HG03135 (cell line): Measurements from ENCODE around the gene PMVK.
"Not testable (repeated sequence)": the region's sequence is repeated elsewhere in the genome, so short reads cannot be mapped to it uniquely, and the experiment has no call there.

Source experiments
- ATAC-seq: cut with Tn5 transposase; IDR thresholded peaks from one replicate; pipeline ENCODE4 v1.9.1; 2021; ENCODE audit warnings: mild to moderate bottlenecking, moderate library complexity; ENCODE audit not compliant: unreplicated experiment

The PMVK gene

DNA sequence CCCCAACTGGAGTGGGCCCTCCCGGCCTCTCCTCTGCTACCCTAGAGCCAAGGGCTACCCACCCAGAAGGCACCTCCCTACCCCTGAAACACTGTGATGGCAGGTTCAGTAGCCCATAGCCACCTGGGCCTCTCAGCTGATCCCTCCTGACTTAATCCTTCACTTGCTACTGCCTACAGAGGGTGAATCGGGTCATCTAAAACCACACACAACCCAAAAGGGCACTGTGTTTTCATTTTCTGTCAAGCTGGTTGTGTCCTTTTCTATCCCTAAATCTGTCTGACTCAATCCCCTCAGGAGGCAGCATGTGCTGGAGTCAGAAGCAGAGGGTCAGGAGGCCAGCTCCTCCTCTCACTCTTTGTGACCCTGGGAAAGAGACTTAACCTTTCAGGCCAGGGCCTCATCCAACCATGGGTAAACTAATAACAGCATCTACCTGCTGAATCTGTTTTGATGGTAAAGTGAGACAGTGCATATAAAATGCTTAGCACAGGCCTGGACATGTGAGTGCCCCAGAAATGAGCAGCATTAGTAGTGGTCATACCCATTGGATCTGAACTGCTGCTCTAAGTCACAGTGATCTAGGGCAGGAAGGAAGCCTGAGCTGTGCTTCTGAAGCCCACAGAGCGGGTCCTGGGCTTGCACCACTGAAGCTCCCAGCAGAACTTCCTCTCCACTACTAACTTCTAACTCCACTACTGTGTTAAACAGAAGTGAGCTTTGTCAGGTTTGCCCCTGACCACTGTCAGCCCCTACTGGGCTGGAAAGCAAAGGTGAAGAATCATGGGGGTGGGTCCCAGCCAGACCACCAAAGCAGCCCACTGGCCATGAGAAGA lies 11.0 kb downstream of the PMVK start:
- no peak for ATAC-seq

DNA sequence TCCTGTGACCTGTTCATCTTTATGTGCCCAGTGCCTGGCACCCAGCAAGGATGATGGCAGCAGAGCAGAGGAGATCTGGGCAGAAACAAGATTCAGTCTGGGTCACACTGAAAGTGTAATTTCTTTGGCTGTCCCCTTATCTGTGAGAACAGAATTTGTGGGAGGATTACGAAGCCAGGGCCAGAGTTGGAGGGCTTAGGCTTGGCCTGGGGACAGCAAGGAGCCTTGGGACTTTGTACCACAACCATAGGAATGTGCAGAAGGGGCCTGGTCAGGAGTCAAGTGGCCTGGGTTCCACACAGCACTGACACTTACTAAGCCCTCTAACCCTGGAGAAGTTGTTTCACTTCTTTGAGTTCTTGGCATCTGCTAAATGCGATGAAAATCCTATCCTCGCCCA lies 12.8 kb downstream of the PMVK start:
- ATAC-seq, result no peak

DNA sequence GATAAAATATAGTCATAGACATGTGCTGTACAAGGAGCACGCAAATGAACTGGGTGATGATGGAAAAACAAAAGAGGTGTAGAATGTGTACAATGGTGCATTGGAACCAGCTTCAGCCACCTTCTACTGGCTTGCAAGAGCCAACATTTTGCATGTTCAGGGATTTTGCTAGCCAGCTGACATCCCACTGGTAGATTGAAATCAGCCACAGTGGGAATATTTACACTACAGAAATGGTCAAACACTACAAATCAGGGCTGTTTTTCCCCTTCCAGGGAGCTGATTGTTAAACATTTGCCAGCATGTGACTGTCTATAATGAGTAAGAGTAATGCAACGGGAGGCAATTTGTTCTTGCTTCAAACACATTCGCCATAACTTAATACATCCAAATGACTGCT lies 23.2 kb downstream of the PMVK start:
- no peak for ATAC-seq

DNA sequence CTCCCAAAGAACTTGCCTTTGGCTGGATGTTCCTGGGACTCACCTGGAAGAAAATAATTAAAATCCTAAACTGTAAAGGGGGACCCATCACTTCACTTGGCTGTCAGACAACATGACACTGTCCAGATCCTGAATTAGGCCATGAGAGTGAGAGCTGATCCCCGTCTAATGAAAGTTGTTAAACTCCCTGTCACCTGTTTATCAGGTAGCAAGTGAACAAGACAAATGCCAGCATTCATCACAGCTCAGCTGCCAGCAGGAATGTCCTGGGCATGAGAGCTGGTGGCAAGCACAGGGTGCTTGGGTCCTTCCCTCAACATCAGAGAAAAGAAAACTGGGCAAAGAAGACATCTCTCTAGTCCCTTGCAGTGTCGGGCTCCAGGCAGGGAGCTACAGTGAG lies 23.8 kb downstream of the PMVK start:
- ATAC-seq, result no peak

DNA sequence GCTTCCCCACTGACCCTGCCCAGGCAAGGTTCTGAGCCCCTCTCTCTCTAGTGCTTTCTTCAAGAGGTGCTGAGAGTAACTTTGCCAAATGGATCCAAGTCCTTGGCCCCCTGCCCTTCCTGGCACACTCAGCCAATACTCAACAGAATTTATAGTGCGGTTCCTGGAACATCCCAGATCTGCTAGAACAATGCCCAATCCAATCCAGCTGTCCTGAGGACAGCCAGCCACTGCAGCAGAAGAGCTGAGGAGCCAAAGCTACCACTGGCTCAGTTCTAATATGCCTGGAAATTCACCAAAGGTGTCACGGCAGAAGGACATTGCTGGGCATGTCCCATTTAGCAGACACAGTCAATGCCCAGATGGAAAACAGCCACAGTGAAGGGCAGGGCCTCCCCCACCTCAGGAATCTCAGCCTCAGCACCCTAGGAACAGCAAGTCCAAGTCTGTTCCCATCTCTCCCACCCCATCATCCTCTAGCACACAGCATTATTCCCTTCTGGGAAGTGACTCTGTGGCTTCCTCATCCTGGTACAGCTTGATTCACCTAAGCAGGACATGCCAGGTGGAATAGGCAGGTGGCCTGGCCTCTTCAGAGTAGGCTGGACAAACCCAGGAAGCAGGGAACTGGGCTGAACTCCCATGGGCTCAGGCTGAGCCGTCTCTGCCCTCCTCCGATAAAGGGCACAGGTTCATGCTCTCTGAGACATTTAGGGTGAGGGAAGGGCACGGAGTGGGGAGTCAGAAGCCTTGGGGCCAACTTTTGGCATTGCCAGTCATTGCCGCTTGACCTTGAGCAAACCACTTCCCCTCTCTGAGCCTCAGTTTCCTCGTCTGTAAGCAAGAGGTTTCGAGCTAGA lies 24.6 kb downstream of the PMVK start:
- ATAC-seq, result no peak

DNA sequence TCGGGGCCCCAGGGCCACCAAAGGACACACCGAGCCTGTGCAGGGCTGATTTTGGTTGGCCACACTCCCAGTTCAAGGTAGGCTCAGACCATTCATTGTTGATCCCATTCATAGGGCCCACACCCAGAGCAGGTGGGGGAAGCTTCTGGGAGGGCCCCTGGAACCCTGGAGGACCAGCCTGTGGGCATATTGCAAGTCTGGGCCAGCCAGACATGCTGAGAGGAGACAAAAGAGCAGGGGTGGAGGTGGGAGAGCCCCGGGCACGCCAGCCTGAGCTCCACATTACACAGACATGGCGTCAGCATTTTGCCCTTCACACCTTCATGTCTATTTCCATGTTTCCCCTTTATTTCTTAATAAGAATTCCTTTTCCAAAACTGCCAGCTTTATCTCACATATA lies 25.7 kb downstream of the PMVK start:
- no peak for ATAC-seq

DNA sequence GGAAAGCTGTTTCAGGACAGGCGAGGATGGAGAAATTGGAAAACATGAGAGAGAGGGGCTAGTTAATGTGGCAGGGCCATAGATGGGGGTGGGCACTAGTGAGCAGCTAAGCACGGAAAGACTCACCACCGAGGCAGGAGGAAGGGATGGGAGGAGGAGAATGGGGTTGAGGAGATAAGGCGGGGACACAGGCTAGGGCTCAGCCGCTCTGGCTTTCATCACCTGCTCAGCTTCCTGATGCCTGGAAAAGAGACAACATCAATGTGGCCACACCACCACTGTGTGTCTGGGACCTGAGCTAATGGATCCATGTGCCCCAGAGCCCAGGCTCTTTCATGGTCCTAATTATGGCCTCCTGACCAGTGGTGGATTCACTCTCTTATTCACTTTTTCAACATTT lies 27.6 kb downstream of the PMVK start:
- no peak for ATAC-seq

DNA sequence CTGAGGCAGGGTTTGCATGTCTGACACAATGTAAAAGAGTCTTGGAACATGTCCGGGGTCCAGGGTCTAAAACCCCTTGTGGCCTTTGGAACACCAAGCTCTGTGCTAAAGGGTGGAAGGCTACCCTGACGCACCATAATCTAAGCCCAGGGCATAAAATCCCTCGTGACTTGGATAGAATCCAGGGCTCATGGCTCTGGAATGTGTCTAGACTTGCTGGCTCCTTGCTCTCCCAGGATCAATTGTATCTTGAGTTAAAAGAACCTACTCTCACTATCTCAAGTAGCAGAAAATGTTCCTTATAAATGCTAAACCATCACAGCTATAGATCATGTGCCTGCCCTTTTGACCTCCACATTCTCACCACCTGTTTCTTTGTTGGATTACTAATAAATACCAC lies 28.4 kb downstream of the PMVK start:
- not testable (repeated sequence) for ATAC-seq

DNA sequence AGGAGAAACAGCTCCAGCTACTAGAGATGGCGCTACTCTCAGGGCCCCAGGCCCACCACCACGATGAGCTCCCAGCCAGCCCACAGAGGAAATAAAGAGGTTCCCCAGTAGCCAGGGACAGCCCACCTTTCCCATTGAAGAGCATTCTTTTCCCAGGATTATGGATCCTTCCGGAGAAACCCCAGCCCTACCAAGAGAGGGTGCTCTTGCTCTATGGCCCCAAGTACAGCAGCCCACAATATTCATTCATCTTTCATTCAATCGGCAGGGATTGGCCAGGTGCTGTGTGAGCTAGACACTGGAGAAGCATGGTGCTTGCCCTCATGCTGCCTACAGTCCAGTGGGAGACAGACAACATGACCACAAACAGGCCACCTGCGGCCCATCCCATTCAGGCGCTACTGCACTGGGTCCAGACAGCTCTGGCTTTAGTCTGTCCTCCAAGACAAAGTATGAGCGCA lies 29.9 kb downstream of the PMVK start:
- no peak for ATAC-seq

DNA sequence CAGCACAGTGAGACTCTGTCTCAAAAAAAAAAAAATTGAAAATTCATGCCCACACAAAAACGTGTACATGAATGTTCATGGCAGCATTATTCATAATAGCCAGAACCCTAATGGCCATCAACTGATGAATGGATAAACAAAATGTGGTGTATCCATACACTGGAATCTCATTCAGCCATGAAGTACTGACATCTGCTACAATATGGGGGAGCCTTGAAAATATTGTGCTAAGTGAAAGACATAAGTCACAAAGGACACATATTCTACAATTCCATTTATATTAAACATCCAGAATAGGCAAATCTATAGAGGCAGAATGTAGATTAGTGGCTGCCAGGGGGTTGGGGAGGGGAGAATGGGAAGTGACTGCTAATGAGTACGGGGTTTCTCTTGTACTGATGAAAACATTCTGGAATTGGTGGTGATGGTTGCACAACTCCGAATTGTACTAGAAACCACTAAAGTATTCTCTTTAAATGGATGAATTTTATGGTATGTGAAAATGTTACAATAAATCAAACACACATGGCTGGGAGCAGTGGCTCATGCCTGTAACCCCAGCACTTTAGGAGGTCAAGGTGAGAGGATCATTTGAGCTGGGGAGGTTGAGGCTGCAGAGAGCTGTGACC lies 33.5 kb downstream of the PMVK start:
- no peak for ATAC-seq

DNA sequence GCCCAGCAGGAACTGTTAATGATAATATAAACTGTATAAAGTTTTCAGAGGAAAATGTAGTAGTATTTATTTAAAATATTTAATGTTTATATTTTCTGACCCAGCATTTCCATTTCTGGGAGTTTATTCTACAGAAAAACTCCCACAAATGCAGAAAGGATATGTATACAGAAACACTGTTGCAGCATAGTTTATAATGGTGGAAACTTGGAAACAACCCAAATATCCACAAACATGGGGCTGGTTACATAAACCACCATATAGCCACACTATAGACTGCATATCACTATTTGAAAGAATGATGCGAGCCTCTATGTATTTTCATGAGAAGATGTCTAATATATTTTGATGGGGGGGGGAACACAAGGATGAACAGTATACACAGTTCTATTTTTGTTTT lies 34.9 kb downstream of the PMVK start:
- no peak for ATAC-seq

DNA sequence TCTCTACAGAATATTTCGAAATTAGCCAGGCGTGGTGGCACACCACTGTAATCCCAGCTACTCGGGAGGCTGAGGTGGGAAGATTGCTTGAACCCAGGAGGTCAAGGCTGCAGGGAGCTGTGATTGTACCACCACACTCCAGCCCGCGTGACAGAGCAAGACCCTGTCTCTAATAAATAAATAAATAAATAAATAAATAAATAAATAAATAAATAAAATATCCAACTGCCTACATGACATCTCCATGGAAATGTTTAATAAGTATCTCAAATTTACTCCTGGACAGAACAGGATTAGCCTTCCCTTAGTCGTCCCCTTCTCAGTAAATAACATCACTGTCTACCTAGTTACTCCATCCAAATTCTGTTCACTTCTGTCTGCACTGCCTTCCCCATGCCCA lies 37.5 kb downstream of the PMVK start:
- ATAC-seq, result no peak

DNA sequence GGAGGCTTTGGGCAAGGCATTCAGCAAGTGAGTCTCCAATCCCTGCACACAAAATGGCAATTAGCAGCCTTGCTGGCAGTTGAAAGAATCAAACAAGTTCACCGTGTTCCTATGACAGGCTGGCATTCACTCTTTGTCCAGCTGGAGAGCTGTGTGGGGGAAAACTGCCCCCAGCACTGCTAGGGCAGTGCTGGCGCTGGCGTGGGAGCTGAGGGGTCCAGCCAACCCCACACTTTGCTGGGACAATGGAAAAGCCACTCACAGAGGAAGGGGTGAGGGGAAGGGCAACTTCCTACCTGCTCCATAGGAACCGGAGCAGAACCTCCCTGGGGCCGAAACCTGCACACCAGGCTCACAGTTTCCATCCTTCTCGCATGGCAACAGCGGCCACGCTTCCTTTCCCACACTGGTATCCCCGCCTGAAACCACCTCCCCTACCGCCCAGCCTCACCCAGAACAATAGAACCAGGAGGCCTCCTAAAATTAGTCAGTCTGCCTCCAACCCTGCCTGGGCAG lies 39.7 kb downstream of the PMVK start:
- ATAC-seq, result no peak

DNA sequence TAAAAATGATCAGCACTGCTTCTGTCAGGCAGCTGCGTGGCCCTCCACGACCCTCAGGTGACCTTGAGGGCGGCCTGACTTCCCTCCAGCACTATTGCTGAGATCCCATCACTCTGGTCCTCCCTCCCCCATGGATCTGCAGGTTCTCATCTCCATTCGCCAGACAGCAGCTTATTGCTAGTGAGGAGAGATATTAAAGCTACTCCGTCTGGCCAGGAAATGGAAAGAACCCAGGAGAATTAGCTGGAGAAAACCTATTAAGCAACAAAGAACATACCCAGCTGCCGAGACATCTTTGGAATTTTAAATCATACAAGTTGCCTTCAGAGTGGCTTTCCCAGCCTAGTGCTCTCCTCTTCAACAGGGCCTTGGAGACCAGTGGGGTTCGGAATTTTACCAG lies 40.7 kb downstream of the PMVK start:
- no peak for ATAC-seq

DNA sequence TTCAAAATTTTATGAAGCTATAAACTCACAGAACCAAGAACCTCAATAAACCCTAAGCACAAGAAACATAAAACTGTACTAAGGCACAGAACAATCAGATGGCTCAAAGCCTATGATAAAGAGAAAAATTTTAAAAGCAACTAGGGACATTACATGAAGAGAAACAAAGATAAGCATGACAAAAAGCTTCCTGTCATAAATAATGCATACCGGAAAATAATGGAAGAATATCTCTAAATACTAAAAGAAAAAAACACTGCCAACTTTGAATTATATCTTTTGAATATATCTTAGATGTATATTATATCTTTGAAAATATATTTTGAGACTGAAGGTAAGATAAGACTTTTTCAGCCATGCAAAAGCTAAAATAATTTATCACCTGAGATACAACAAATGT lies 45.1 kb downstream of the PMVK start:
- no peak for ATAC-seq

DNA sequence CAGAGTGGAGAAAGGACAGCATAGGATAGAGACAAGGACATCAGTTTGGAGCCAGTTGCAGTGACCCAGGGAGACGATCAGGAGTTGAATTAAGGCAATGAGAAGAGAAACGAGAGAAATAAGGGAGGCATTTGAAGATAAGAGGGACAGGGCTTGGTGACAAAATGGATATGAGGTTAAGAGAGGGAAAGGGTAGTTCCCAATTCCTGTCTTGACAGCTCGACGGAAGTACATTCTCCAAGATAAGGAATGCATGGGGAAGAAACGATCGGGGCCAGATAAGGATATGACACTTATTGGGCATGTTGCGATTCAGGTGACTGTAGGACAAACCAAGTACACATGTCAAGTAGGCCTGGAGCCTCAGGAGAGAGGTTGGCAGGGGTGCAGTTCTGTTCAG lies 47.8 kb downstream of the PMVK start:
- no peak for ATAC-seq

DNA sequence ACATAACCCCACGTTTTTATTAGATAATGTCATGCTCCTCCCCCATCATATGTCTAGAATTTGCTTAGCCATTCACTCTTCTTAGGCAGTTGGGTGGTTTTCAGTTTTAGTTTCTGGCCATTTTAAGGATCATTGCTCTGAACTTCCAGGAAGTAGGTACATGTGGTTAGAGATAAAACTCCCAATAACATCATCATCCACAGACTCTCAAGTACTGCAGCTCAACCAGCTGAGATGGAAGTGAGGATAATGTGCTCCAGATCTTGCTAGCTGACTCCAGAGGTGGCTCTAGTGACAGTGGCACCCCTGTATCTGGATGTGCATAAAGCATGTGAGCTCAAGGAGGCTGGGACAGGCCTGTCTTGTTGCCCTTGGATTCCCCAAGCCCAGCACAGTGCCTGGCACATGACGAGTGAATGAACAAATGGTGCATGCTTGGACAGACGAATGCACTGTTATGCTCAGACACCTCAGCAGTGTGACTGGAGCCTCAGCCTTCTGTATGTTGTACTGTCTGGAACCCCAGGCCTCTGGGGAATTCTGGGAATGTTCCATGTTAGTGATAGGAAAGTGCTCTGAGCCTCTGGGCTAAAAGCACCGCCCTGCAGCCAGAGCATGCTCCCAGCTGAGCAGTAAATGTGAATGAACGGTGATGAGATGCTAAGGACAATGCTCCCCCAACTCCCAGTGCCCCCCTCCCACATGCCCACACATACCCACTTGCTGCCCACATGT lies 50.1 kb downstream of the PMVK start:
- ATAC-seq, result no peak

DNA sequence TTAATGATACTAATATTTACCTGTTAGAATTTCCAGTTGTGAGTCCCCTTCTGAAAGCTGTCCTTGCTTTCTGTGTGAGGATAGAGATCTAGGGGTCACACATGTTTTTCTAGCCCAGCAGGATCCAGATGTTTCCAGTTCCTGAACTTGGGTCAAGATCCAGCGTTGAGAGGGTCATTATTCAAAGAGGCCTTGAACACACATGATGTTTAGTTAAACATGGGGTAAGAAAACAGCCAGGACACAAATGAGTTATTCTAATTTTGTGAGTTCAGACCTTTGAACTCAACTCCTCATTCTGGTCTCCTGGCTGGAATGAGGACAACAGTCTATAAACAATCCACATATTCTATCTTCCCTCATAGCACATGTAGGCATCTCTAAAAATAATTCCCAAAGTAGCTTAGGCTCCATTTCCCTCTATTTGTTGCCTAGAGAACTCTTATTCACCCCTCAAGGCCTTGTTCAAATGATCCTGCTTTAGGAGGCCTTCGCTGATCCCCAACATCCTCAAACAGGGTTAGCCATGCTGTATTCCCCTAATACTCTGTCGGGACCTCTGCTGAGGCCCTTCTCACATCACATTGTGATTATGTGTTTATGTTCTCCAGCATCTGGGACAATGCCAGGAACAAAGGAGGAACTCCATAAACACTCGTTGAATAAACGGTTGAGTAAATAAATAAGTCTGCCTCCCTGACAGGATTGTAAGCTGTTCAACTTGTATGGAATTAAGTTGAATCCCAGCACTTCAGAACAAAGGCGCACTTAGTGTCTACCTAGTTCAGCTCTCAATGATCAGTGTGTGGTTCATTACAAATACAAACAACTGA lies 51.4 kb downstream of the PMVK start:
- no peak for ATAC-seq

DNA sequence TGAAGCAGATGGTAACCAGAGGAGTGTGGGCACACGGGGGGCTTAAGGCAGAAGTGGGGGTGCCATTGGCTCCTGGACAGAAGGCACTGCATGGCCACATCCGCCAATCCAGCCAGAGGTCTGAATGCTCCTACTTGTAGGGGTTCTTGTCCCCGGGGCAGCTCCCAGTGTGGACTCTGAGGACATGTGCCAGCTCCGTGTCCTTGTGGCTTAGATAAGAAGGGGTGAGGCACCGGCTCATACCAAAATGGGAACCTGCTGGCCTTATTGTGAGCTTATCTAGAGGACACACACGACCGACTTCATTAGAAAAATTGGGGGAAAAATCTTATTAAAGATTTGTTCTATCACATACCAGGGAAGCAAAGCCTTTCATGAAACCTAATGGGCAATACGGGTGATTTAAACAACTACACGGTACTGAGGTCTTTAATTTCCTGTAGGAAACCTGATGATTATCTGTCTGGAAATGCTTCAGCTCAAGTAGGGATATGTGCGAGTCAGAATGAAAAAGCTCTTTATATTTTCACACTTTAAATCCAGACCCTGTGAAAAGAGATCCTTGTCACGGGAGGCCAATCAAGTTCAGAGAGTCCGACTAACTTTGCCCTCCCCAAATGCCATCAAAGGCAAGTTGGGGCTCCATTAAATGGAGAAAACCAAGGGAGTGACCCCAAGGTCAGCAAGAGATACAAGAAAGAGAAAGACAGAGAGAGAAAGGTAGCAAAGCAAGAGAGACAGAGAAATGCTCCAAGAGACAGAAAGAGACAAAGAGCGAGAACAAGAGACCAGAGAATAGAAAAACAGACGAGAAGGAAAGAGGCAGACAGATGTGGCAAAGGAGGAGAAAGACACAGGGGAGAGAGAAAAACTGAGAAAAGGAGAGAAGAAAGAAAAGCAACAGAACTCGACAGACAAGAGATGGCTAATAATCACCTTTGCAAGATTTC lies 52.3 kb downstream of the PMVK start:
- ATAC-seq, result no peak
